HG03575 (cell line): ENCODE measurements around the gene LRRC75A.
A peak's percentile ranks its signal among the peaks of the same experiment; 100 is the strongest.
"Not testable (repeated sequence)": the region's sequence is repeated elsewhere in the genome, so short reads cannot be mapped to it uniquely, and the experiment has no call there.

Experiments used
- ATAC-seq: cut with Tn5 transposase; IDR thresholded peaks from one replicate; pipeline ENCODE4 v1.9.1; 2021; ENCODE audit not compliant: unreplicated experiment, insufficient number of reproducible peaks, low FRiP score; ENCODE audit errors: extremely low read depth

Gene LRRC75A

GRCh38 chr17:16440901-16441629, 50.9 kb downstream of the LRRC75A start:
- ATAC-seq: no peak

GRCh38 chr17:16440354-16440753, 51.6 kb downstream of the LRRC75A start:
- not testable (repeated sequence) for ATAC-seq

- no peak for ATAC-seq
Measured at GRCh38 chr17:16439811-16440351, 52.1 kb downstream of the LRRC75A start.

- no peak for ATAC-seq
Measured at GRCh38 chr17:16439303-16439791, 52.6 kb downstream of the LRRC75A start.

GRCh38 chr17:16438557-16439302, 53.3 kb downstream of the LRRC75A start:
- peak; percentile 42 for ATAC-seq

GRCh38 chr17:16438173-16438556, 53.8 kb downstream of the LRRC75A start:
- no peak for ATAC-seq

- ATAC-seq: no peak
Measured at GRCh38 chr17:16437083-16437482, 54.9 kb downstream of the LRRC75A start.

- ATAC-seq: no peak
Measured at GRCh38 chr17:16435925-16436886, 55.8 kb downstream of the LRRC75A start.

- no peak for ATAC-seq
Measured at GRCh38 chr17:16434662-16435061, 57.3 kb downstream of the LRRC75A start.

- ATAC-seq: no peak
Measured at GRCh38 chr17:16433514-16433913, 58.5 kb downstream of the LRRC75A start.

GRCh38 chr17:16432017-16432416, 60.0 kb downstream of the LRRC75A start:
- ATAC-seq: no peak

GRCh38 chr17:16430650-16431049, 61.3 kb downstream of the LRRC75A start:
- ATAC-seq: no peak

- no peak for ATAC-seq
Measured at GRCh38 chr17:16429083-16429482, 62.9 kb downstream of the LRRC75A start.

- no peak for ATAC-seq
Measured at GRCh38 chr17:16428098-16428882, 63.7 kb downstream of the LRRC75A start.

- no peak for ATAC-seq
Measured at GRCh38 chr17:16427020-16427419, 65.0 kb downstream of the LRRC75A start.

- ATAC-seq: no peak
Measured at GRCh38 chr17:16425698-16426659, 66.0 kb downstream of the LRRC75A start.

- ATAC-seq: no peak
Measured at GRCh38 chr17:16425202-16425601, 66.8 kb downstream of the LRRC75A start.
